Calu3 (cell line): ENCODE results near the gene PDE6B. TPM values are rescaled to one million over a fixed set of nuclear protein-coding genes. Genes with fewer than 3 reads are reported as not detected.
"Not testable (repeated sequence)": the region's sequence is repeated elsewhere in the genome, so short reads cannot be mapped to it uniquely, and the experiment has no call there.

ENCODE experiments used
- BruUV-seq: library from RNA; stranded (reverse); fragments of 400-500 nt; replicated peaks from 2 replicates; lab custom pipeline; 2021; lab: Mats Ljungman, UMichigan
- CTCF ChIA-PET: fragments of 300-600 bp; sonication (Branson Sonifier 250); formaldehyde crosslinking; loops from one replicate; lab custom pipeline; 2022; ENCODE audit warnings: antibody characterized with exemption; lab: Charles Lee
- DNase-seq: peaks from one replicate; pipeline ENCODE4 v3.0.0; 2022
- H3K27ac Mint-ChIP-seq: one replicate; pipeline ENCODE4 v1.8.0; 2022; ENCODE audit warnings: mixed read lengths; ENCODE audit not compliant: unreplicated experiment
- H3K27me3 Mint-ChIP-seq: one replicate; pipeline ENCODE4 v1.8.0; 2022; ENCODE audit warnings: mixed read lengths; ENCODE audit not compliant: unreplicated experiment
- H3K36me3 Mint-ChIP-seq: one replicate; pipeline ENCODE4 v1.8.0; 2022; ENCODE audit warnings: mild to moderate bottlenecking, moderate library complexity, mixed read lengths; ENCODE audit not compliant: insufficient read depth, unreplicated experiment
- H3K4me1 Mint-ChIP-seq: one replicate; pipeline ENCODE4 v1.8.0; 2022; ENCODE audit warnings: mild to moderate bottlenecking, low read depth, mixed read lengths; ENCODE audit not compliant: unreplicated experiment
- H3K4me3 Mint-ChIP-seq: one replicate; pipeline ENCODE4 v1.8.0; 2022; ENCODE audit warnings: mild to moderate bottlenecking, low read depth, moderate library complexity, mixed read lengths; ENCODE audit not compliant: unreplicated experiment
- H3K9me3 Mint-ChIP-seq: one replicate; pipeline ENCODE4 v1.8.0; 2022; ENCODE audit warnings: low read depth, mixed read lengths; ENCODE audit not compliant: unreplicated experiment
- CTCF ChIP-seq: fragments of 200-600 bp; IDR thresholded peaks from one replicate; pipeline ENCODE4 v1.8.0; 2022; ENCODE audit warnings: antibody characterized with exemption; ENCODE audit not compliant: unreplicated experiment
- intact Hi-C: fragments of 100-400 bp; cut with micrococcal nuclease; formaldehyde crosslinking; loops from one replicate; pipeline ENCODE4 v1.10.0; 2022; ENCODE audit not compliant: unreplicated experiment
- total RNA-seq: library from RNA; stranded (reverse); gene quantifications from 2 replicates; pipeline ENCODE4 v1.2.3, GENCODE V29; 2022

PDE6B gene
- total RNA-seq, 1 experiment from 2014 or later, result not detected

DNA sequence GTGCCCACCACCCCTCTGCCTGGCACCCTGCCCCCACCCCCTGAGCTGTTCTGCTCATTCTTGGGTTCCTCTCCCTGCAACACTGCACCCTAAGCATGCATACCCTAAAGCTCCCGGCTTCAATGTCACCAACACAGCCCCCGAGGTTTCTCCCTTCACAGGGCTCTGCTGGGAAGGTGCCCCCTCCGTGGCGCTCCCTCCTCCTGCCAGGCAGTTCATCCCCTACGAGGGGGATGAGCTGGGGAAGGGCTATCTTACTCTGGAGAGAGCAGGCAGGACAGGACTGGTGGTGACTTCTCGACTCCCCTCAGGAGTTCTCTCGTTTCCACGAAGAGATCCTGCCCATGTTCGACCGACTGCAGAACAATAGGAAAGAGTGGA lies 42.2 kb downstream of the PDE6B start:
- Mint-ChIP-seq H3K27ac (no peak overlapping the region), H3K4me3 (no peak overlapping the region)
- CTCF ChIA-PET, result no interaction called here

GRCh38 chr4:668219-668618 lies 42.8 kb downstream of the PDE6B start:
- H3K4me1 Mint-ChIP-seq, H3K27me3 Mint-ChIP-seq, H3K27ac Mint-ChIP-seq, CTCF ChIA-PET, BruUV-seq, H3K4me3 Mint-ChIP-seq, intact Hi-C loops, H3K9me3 Mint-ChIP-seq, DNase-seq: not testable (repeated sequence)
- H3K36me3 Mint-ChIP-seq, result peaks cover 12% of the 10 kb centered on the region

More for the DNA sequence above, 42.2 kb downstream of the PDE6B start:
- BruUV-seq, result no TSS peak
- no peak for TF ChIP-seq CTCF
- intact Hi-C loops, result no loop called here
- Mint-ChIP-seq H3K9me3 (no peaks in the 10 kb centered on the region), H3K27me3 (no peaks in the 10 kb centered on the region), H3K4me1 (no peaks in the 10 kb centered on the region), H3K36me3 (peaks cover 8% of the 10 kb centered on the region)
- no peak for DNase-seq

- H3K4me1 Mint-ChIP-seq, BruUV-seq, H3K4me3 Mint-ChIP-seq, H3K27me3 Mint-ChIP-seq, H3K27ac Mint-ChIP-seq, CTCF ChIA-PET, intact Hi-C loops, H3K9me3 Mint-ChIP-seq, DNase-seq: not testable (repeated sequence)
- peaks cover 30% of the 10 kb centered on the region for H3K36me3 Mint-ChIP-seq
These were observed 44.6 kb downstream of the PDE6B start for GRCh38 chr4:669806-670559.

- Mint-ChIP-seq H3K27ac (no peak overlapping the region), H3K4me3 (no peak overlapping the region), H3K27me3 (no peaks in the 10 kb centered on the region), H3K4me1 (peaks cover 8% of the 10 kb centered on the region), H3K36me3 (peaks cover 38% of the 10 kb centered on the region), H3K9me3 (no peaks in the 10 kb centered on the region)
- intact Hi-C loops, result no loop called here
- CTCF ChIA-PET, result no interaction called here
- BruUV-seq, result no TSS peak
- no peak for TF ChIP-seq CTCF
- DNase-seq, result no peak
These were observed 46.4 kb downstream of the PDE6B start for GRCh38 chr4:671769-672168.

DNA sequence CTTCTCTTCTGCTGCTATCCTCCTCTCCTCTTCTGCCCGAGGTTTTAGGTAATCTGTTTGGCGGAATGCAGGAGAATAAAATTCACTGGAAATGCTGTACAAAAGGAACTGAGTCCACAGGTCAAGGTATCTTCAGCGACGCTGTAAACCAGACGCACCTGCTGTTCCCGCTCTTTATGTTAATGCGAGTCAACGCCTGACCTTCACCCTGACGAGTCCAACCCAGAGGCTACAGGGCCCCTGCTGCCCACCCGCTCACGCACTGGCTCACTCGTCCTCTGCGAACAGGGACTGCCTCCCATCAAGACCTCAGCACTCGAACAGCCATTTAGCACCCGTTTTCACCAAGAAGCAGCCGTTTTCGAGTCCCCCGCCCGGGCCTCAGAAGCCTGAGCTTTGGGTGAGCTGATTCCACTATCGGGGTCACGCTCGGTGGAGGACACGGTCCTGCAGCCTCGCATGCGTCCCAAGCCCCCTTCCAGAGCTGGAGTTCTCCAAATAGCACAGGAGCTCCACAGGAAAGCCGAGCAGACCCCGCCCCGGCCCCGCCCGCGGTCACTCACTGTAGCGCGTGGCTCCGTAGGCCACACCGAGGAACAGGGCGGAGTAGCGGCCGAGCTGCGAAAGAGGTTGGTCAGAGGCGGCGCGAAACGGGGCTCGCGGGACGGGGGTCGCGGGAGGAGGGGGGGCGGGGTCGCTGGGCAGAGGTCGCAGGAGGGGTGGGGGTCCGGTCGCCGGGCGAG lies 48.1 kb downstream of the PDE6B start:
- TF ChIP-seq CTCF, result no peak
- Mint-ChIP-seq H3K27me3 (no peaks in the 10 kb centered on the region), H3K36me3 (peaks cover 54% of the 10 kb centered on the region), H3K27ac (peak overlapping the region; percentile 47), H3K9me3 (no peaks in the 10 kb centered on the region), H3K4me3 (peak overlapping the region; percentile 73), H3K4me1 (peaks cover 17% of the 10 kb centered on the region)
- BruUV-seq, result no TSS peak
- CTCF ChIA-PET, result interaction anchor here (0.6 kb wide), 1 partner anchor 984 kb away, joined by 3 read pairs; no protein-coding TSS in a partner anchor
- intact Hi-C loops, result no loop called here
- peak; percentile 22 for DNase-seq
